ENCODE data around the gene BRD3OS.

Gene BRD3OS

GRCh38 chr9:134024828-134025605 lies at the start of gene BRD3OS:
TSS of gene BRD3OS (plus strand) at chr9:134025481. CDS start at chr9:134026748, 1,267 bp downstream.
- peak; percentile 99 for DNase-seq (ENCODE audit: low read depth in 2 of 2)

GRCh38 chr9:133975511-133975910 lies 49.8 kb upstream of the BRD3OS start:
- DNase-seq (ENCODE audit: low read depth in 2 of 2), result no peak

GRCh38 chr9:133976191-133976861 lies 49.0 kb upstream of the BRD3OS start:
- DNase-seq (ENCODE audit: low read depth in 2 of 2), result no peak

GRCh38 chr9:133976887-133977286 lies 48.4 kb upstream of the BRD3OS start:
- no peak for DNase-seq (ENCODE audit: low read depth in 2 of 2)

GRCh38 chr9:133977421-133978201 lies 47.7 kb upstream of the BRD3OS start:
- DNase-seq (ENCODE audit: low read depth in 2 of 2), result no peak

GRCh38 chr9:133978226-133978898 lies 46.9 kb upstream of the BRD3OS start:
- DNase-seq (ENCODE audit: low read depth in 2 of 2), result no peak

GRCh38 chr9:133978899-133979272 lies 46.4 kb upstream of the BRD3OS start:
- no peak for DNase-seq (ENCODE audit: low read depth in 2 of 2)

GRCh38 chr9:133979273-133979920 lies 45.9 kb upstream of the BRD3OS start:
- DNase-seq (ENCODE audit: low read depth in 2 of 2), result no peak

GRCh38 chr9:133979921-133980863 lies 45.1 kb upstream of the BRD3OS start:
- no peak for DNase-seq (ENCODE audit: low read depth in 2 of 2)

GRCh38 chr9:133980864-133981588 lies 44.3 kb upstream of the BRD3OS start:
- DNase-seq (ENCODE audit: low read depth in 2 of 2), result no peak

- no peak for DNase-seq (ENCODE audit: low read depth in 2 of 2)
Measured at GRCh38 chr9:133981589-133981957, 43.7 kb upstream of the BRD3OS start.

- DNase-seq (ENCODE audit: low read depth in 2 of 2), result no peak
Measured at GRCh38 chr9:133981958-133982681, 43.2 kb upstream of the BRD3OS start.

GRCh38 chr9:133982971-133983720 lies 42.1 kb upstream of the BRD3OS start:
- no peak for DNase-seq (ENCODE audit: low read depth in 2 of 2)

GRCh38 chr9:133986061-133986460 lies 39.2 kb upstream of the BRD3OS start:
- DNase-seq (ENCODE audit: low read depth in 2 of 2), result no peak

- no peak for DNase-seq (ENCODE audit: low read depth in 2 of 2)
Measured at GRCh38 chr9:133986774-133987445, 38.4 kb upstream of the BRD3OS start.

GRCh38 chr9:133987446-133987788 lies 37.9 kb upstream of the BRD3OS start:
- DNase-seq (ENCODE audit: low read depth in 2 of 2), result no peak

GRCh38 chr9:133987946-133988665 lies 37.2 kb upstream of the BRD3OS start:
- no peak for DNase-seq (ENCODE audit: low read depth in 2 of 2)
